Measurements from ENCODE around the gene MTURN. TPM values are rescaled to one million over a fixed set of nuclear protein-coding genes. Genes with fewer than 3 reads are reported as not detected.

Gene MTURN
- total and polyA plus RNA-seq, 9 of the 15 experiments (the other 6 are each of a cell fraction or from before 2014, with no cell fraction given) = 0.94 to 14.8 (median 6.4) TPM

GRCh38 chr7:30150711-30151110, 15.9 kb downstream of the MTURN start:
- Histone ChIP-seq H3K36me3 (ENCODE audit: control insufficient read depth, insufficient read depth, low read length) (peaks cover 3% of the 10 kb centered on the region; the same call in 1 of the 3 replicates), H3K4me2 (ENCODE audit: insufficient read depth, low read length) (no peak overlapping the region), H3K4me1 (replicated peaks in 1 of 2; ENCODE audit: control insufficient read depth in 2 of 2, insufficient read depth in 2 of 2, low read length in 2 of 2) (peaks cover 22 to 52% of the 10 kb centered on the region in 2 experiments; a peak in 4 of 5 replicates), H3K9ac (ENCODE audit: insufficient read depth in 1 of 2, low read depth in 2 of 2, low read length in 2 of 2) (0 out of 4 replicates have a peak overlapping the region, but pooled peaks of 1 of the 2 experiments have one; percentile 31), H3K9me1 (ENCODE audit: control insufficient read depth, insufficient read depth, low read length) (no peaks in the 10 kb centered on the region), H4K20me1 (replicated peaks; ENCODE audit: control insufficient read depth, insufficient read depth, low read length) (no peaks in the 10 kb centered on the region), H3K4me3 (no peak overlapping the region), H3K27ac (ENCODE audit: extremely low read depth, low read depth, low read length) (no peak overlapping the region), H2AFZ (ENCODE audit: low read depth, low read length) (no peak overlapping the region), H3K9me3 (replicated peaks; ENCODE audit: control insufficient read depth, insufficient read depth, low read depth, low read length) (no peaks in the 10 kb centered on the region), H3K79me2 (ENCODE audit: control insufficient read depth, insufficient read depth, low read length) (no peaks in the 10 kb centered on the region), H3K27me3 (ENCODE audit: control insufficient read depth in 2 of 2, insufficient read depth in 2 of 2, low read length in 2 of 2) (no peaks in the 10 kb centered on the region)
- FAIRE-seq = no peak
- ChIA-PET CTCF (ENCODE audit: low intra/inter-chr PET ratio) (no interaction called here), POLR2A (no interaction called here)
- TF ChIP-seq SRSF3 (IDR thresholded peaks at IDR 0.05; ENCODE audit: insufficient read depth, low read length) = no peak
- TF ChIP-seq ATF7 (IDR thresholded peaks at IDR 0.05) = no peak
- TF ChIP-seq ZNF76 (CRISPR knock-in tag; IDR thresholded peaks at IDR 0.05; ENCODE audit: borderline replicate concordance) = no peak
- TF ChIP-seq STAT5A (IDR thresholded peaks at IDR 0.05; ENCODE audit: borderline replicate concordance, low read length) = no peak
- TF ChIP-seq, protein P1, sequence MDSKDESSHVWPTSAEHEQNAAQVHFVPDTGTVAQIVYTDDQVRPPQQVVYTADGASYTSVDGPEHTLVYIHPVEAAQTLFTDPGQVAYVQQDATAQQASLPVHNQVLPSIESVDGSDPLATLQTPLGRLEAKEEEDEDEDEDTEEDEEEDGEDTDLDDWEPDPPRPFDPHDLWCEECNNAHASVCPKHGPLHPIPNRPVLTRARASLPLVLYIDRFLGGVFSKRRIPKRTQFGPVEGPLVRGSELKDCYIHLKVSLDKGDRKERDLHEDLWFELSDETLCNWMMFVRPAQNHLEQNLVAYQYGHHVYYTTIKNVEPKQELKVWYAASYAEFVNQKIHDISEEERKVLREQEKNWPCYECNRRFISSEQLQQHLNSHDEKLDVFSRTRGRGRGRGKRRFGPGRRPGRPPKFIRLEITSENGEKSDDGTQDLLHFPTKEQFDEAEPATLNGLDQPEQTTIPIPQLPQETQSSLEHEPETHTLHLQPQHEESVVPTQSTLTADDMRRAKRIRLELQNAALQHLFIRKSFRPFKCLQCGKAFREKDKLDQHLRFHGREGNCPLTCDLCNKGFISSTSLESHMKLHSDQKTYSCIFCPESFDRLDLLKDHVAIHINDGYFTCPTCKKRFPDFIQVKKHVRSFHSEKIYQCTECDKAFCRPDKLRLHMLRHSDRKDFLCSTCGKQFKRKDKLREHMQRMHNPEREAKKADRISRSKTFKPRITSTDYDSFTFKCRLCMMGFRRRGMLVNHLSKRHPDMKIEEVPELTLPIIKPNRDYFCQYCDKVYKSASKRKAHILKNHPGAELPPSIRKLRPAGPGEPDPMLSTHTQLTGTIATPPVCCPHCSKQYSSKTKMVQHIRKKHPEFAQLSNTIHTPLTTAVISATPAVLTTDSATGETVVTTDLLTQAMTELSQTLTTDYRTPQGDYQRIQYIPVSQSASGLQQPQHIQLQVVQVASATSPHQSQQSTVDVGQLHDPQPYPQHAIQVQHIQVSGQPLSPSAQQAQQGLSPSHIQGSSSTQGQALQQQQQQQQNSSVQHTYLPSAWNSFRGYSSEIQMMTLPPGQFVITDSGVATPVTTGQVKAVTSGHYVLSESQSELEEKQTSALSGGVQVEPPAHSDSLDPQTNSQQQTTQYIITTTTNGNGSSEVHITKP (IDR thresholded peaks at IDR 0.05; ENCODE audit: partially characterized antibody) = no peak
- 0 out of 4 replicates have a peak, but pooled peaks of 1 of the 2 experiments have one; percentile 13 for TF ChIP-seq KDM1A (IDR thresholded peaks at IDR 0.05)
- TF ChIP-seq RBM25 (IDR thresholded peaks at IDR 0.05; ENCODE audit: low read depth, low read length, severe bottlenecking) = peak; percentile 63
- TF ChIP-seq TEAD2 (tag; IDR thresholded peaks at IDR 0.05) = no peak
- TF ChIP-seq RBM17 (IDR thresholded peaks at IDR 0.05; ENCODE audit: borderline replicate concordance, low read depth, low read length) = no peak
- ATAC-seq = no peak
- WGBS (ENCODE audit: insufficient coverage, low coverage, missing lambda C conversion rate) = 80% methylated on average over 7 of the region's 7 CpGs
- intact Hi-C loops (cut with micrococcal nuclease) = no loop called here
- in situ Hi-C loops (cut with MboI) = no loop called here
- DNase-seq (ENCODE audit: extremely low read depth in 1 of 4, low spot score in 3 of 4) = no peak
- no TSS peak for BruUV-seq (replicated peaks)
